ENCODE measurements around the gene CTNND2. TPM values are rescaled to one million over a fixed set of nuclear protein-coding genes. Genes with fewer than 3 reads are reported as not detected.

Gene CTNND2
- total RNA-seq, 1 donor from 2014 or later: 143 TPM

DNA sequence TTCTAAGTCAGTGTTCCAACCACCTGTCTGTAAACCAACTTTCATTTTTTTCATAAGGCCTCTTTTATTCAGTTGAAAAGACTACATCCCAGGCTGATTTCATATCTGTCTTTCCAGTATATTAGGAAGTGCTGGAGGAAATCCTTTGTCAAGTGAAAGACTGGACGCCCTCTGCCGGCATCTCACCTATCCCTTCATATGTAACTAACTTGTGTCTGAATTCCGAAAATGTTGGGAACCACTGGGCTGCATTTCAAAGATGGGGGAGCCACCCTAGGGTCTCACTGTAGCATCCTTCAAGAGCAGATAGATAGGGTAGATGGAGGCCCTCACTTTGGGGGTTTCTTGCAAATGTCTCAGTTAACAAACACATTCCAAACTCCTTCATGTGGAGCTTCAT, 569.8 kb downstream of the CTNND2 start:
- Mint-ChIP-seq H3K27me3 (no peaks in the 10 kb centered on the region), H3K27ac (no peak overlapping the region), H3K4me3 (ENCODE audit: low read depth) (no peak overlapping the region), H3K4me1 (ENCODE audit: low read depth) (peaks cover 4% of the 10 kb centered on the region), H3K36me3 (ENCODE audit: insufficient read depth) (peaks cover 32% of the 10 kb centered on the region), H3K9me3 (ENCODE audit: low read depth) (peaks cover 15% of the 10 kb centered on the region)
- TF ChIP-seq, protein P1, sequence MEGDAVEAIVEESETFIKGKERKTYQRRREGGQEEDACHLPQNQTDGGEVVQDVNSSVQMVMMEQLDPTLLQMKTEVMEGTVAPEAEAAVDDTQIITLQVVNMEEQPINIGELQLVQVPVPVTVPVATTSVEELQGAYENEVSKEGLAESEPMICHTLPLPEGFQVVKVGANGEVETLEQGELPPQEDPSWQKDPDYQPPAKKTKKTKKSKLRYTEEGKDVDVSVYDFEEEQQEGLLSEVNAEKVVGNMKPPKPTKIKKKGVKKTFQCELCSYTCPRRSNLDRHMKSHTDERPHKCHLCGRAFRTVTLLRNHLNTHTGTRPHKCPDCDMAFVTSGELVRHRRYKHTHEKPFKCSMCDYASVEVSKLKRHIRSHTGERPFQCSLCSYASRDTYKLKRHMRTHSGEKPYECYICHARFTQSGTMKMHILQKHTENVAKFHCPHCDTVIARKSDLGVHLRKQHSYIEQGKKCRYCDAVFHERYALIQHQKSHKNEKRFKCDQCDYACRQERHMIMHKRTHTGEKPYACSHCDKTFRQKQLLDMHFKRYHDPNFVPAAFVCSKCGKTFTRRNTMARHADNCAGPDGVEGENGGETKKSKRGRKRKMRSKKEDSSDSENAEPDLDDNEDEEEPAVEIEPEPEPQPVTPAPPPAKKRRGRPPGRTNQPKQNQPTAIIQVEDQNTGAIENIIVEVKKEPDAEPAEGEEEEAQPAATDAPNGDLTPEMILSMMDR (IDR thresholded peaks at IDR 0.05; ENCODE audit: unreplicated experiment): no peak
- DNase-seq (ENCODE audit: low spot score, unreplicated experiment): no peak

DNA sequence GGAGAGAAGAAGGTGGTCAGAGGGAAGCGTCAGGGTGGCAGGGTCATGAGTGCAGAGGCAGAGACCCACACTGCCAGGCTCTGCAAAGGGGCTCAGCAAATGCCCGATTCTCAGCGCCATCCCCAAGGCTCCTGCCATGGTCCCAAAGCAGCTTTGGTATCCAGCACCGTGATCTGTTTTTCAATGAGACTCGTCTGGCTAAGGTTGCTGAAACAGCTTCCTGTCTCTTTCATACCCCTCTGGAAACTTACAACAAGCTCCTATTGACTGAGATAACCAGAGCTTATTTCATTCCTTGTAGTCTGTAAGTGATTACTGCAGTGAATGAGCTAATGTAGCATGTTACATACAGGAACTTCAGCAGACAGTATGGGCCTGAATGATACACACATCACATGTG, 574.6 kb downstream of the CTNND2 start:
- TF ChIP-seq, protein P1 (IDR thresholded peaks at IDR 0.05; ENCODE audit: unreplicated experiment): no peak
- Mint-ChIP-seq H3K4me1 (ENCODE audit: low read depth) (peaks cover 13% of the 10 kb centered on the region), H3K4me3 (ENCODE audit: low read depth) (no peak overlapping the region), H3K9me3 (ENCODE audit: low read depth) (peaks cover 10% of the 10 kb centered on the region), H3K27me3 (no peaks in the 10 kb centered on the region), H3K36me3 (ENCODE audit: insufficient read depth) (peaks cover 29% of the 10 kb centered on the region), H3K27ac (no peak overlapping the region)
- DNase-seq (ENCODE audit: low spot score, unreplicated experiment): no peak

DNA sequence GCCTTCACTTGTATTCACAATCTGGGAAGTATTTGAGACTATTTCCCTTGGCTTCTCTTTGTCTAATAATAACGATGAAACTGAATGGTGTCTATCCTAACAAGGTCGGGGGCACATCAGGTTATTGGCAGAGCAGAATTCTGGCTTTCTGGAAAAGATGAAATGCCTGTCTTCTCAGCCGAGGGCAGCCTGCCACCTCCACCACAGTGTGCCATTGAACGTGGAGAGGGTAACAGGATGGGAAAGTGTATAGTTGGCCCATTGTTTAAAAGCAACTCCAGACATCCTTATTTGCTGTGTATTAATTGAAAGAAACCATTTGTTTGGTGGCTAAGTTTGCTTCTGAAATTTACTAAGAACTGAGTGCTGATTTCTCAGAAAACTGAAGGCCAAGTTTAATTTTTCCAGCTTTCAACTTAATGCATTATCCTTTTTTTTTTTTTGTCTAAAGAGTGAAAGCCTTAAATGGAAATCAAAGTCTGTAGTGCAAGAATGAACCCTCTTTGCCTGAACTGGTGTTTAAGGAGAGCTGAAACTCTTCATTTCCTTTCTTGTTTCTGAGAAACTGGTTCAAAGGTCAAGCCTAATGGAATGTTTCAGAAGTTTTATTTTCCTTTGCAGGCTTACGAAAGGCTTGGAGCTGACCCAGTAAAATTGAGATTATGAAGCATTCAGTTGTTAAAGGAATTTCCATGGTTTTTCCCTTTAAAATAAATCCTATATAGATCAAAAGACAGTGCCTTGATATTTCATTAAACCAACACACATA, 579.5 kb downstream of the CTNND2 start:
- H3K4me1 Mint-ChIP-seq (ENCODE audit: low read depth): peaks cover 12% of the 10 kb centered on the region
- H3K27me3 Mint-ChIP-seq: no peaks in the 10 kb centered on the region
- no peak overlapping the region for H3K4me3 Mint-ChIP-seq (ENCODE audit: low read depth)
- peaks cover 29% of the 10 kb centered on the region for H3K36me3 Mint-ChIP-seq (ENCODE audit: insufficient read depth)
- no peak overlapping the region for H3K27ac Mint-ChIP-seq
- no peak for DNase-seq (ENCODE audit: low spot score, unreplicated experiment)
- TF ChIP-seq, protein P1 (IDR thresholded peaks at IDR 0.05; ENCODE audit: unreplicated experiment): no peak
- peaks cover 4% of the 10 kb centered on the region for H3K9me3 Mint-ChIP-seq (ENCODE audit: low read depth)

DNA sequence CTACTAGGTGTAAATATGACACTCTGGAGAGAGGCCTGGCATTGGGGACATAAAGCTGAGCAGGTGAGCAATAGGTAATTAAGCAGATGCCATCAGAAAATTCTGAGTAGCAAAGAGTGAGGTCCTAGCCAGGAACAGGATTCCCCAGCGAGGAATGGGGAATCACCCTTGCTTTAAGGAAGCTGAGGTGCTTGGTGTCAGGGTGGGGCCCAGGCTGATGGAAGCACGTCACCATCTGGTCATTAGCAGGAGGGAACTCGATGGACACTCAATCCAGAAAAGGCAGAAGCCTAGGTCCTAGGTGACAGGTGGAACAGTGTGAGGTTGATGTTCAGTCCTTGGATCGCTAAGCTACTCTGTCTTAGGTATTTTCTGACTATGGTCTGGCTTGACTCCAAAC, 580.5 kb downstream of the CTNND2 start:
- Mint-ChIP-seq H3K4me3 (ENCODE audit: low read depth) (no peak overlapping the region), H3K4me1 (ENCODE audit: low read depth) (peaks cover 14% of the 10 kb centered on the region), H3K27ac (no peak overlapping the region), H3K9me3 (ENCODE audit: low read depth) (peaks cover 4% of the 10 kb centered on the region), H3K36me3 (ENCODE audit: insufficient read depth) (peaks cover 29% of the 10 kb centered on the region), H3K27me3 (no peaks in the 10 kb centered on the region)
- DNase-seq (ENCODE audit: low spot score, unreplicated experiment): no peak
- TF ChIP-seq, protein P1 (IDR thresholded peaks at IDR 0.05; ENCODE audit: unreplicated experiment): no peak

DNA sequence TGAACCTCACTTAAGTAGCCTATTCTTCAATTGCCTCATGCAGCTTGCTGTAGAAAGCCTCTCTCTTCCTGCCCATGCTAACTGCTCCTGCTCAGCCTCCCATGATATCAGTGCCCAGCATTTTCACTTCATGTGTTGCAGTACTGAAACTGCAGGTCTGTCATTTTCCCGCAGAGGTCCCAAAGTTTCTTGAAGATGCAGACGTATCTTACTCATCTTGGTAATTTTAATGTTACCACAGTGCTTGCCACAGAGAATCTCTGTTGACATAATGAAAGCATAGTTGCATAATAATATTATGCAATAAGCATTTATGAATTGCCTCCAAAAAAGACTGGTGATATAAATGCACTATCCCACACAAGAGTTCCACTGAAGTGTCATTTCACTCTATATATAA, 582.1 kb downstream of the CTNND2 start:
- Mint-ChIP-seq H3K4me3 (ENCODE audit: low read depth) (no peak overlapping the region), H3K4me1 (ENCODE audit: low read depth) (peaks cover 18% of the 10 kb centered on the region), H3K36me3 (ENCODE audit: insufficient read depth) (peaks cover 33% of the 10 kb centered on the region), H3K9me3 (ENCODE audit: low read depth) (peaks cover 11% of the 10 kb centered on the region), H3K27ac (no peak overlapping the region), H3K27me3 (no peaks in the 10 kb centered on the region)
- TF ChIP-seq, protein P1 (IDR thresholded peaks at IDR 0.05; ENCODE audit: unreplicated experiment): no peak
- no peak for DNase-seq (ENCODE audit: low spot score, unreplicated experiment)

Data from progenitor cell of endocrine pancreas (in vitro differentiated cells).